GM18951 (cell line): Measurements from ENCODE around the gene ATR.
"Not testable (repeated sequence)": the region's sequence is repeated elsewhere in the genome, so short reads cannot be mapped to it uniquely, and the experiment has no call there.

Source experiments
- POLR2A ChIP-seq: IDR thresholded peaks from 4 replicates; pipeline ENCODE4 v1.6.1; 2011; ENCODE audit warnings: mild to moderate bottlenecking; ENCODE audit not compliant: insufficient read length, insufficient read depth; ENCODE audit errors: extremely low read depth
- in situ Hi-C: fragments of 300-500 bp; cut with MboI; formaldehyde crosslinking; loops from one replicate; pipeline ENCODE4 v1.12.0; 2022; ENCODE audit warnings: low sequenced_read_pairs, mixed read lengths, inconsistent platforms; ENCODE audit not compliant: unreplicated experiment

The ATR gene

GRCh38 chr3:142578329-142579223, at the start of gene ATR:
TSS of gene ATR (minus strand) at chr3:142578733. CDS start at chr3:142578704, 29 bp downstream.
- in situ Hi-C loops, result loop anchor here (25.0 kb wide), 1 partner anchor 409 kb away; no protein-coding TSS in a partner anchor
- peak; percentile 86 for TF ChIP-seq POLR2A

GRCh38 chr3:142626971-142627370, 48.4 kb upstream of the ATR start:
- TF ChIP-seq POLR2A, result no peak
- in situ Hi-C loops, result no loop called here

- in situ Hi-C loops, result no loop called here
- no peak for TF ChIP-seq POLR2A
Measured at GRCh38 chr3:142625153-142625440, 46.6 kb upstream of the ATR start.

GRCh38 chr3:142624341-142625152, 46.0 kb upstream of the ATR start:
- no peak for TF ChIP-seq POLR2A
- in situ Hi-C loops, result no loop called here

GRCh38 chr3:142623194-142623593, 44.7 kb upstream of the ATR start:
- TF ChIP-seq POLR2A, result no peak
- in situ Hi-C loops, result no loop called here

- no peak for TF ChIP-seq POLR2A
- in situ Hi-C loops, result no loop called here
Measured at GRCh38 chr3:142622405-142622804, 43.9 kb upstream of the ATR start.

- in situ Hi-C loops, result no loop called here
- no peak for TF ChIP-seq POLR2A
Measured at GRCh38 chr3:142618917-142619461, 40.5 kb upstream of the ATR start.

- no peak for TF ChIP-seq POLR2A
- in situ Hi-C loops, result no loop called here
Measured at GRCh38 chr3:142615171-142615570, 36.6 kb upstream of the ATR start.

GRCh38 chr3:142614059-142614626, 35.6 kb upstream of the ATR start:
- no peak for TF ChIP-seq POLR2A
- in situ Hi-C loops, result no loop called here

GRCh38 chr3:142613491-142613890, 35.0 kb upstream of the ATR start:
- no peak for TF ChIP-seq POLR2A
- in situ Hi-C loops, result no loop called here

GRCh38 chr3:142611206-142611605, 32.7 kb upstream of the ATR start:
- TF ChIP-seq POLR2A, result no peak
- in situ Hi-C loops, result no loop called here

GRCh38 chr3:142609136-142609535, 30.6 kb upstream of the ATR start:
- in situ Hi-C loops, result no loop called here
- no peak for TF ChIP-seq POLR2A

GRCh38 chr3:142608631-142609030, 30.1 kb upstream of the ATR start:
- in situ Hi-C loops, result no loop called here
- no peak for TF ChIP-seq POLR2A

- TF ChIP-seq POLR2A, result no peak
- in situ Hi-C loops, result no loop called here
Measured at GRCh38 chr3:142604940-142605339, 26.4 kb upstream of the ATR start.

- in situ Hi-C loops, result not testable (repeated sequence)
Measured at GRCh38 chr3:142603386-142603705, 24.8 kb upstream of the ATR start.
